PC-9 (cell line): Measurements from ENCODE around the gene GABRE. TPM values are rescaled to one million over a fixed set of nuclear protein-coding genes. Genes with fewer than 3 reads are reported as not detected.

Source experiments
- BruUV-seq: library from RNA; stranded (reverse); fragments of 400-500 nt; replicated peaks from 2 replicates; lab custom pipeline; 2021; lab: Mats Ljungman, UMichigan
- CTCF ChIA-PET: fragments of 300-600 bp; sonication (Branson Sonifier 250); formaldehyde crosslinking; loops from one replicate; lab custom pipeline; 2022; ENCODE audit warnings: antibody characterized with exemption; lab: Charles Lee
- POLR2A ChIA-PET: fragments of 300-600 bp; sonication (Branson Sonifier 250); formaldehyde crosslinking; loops from one replicate; lab custom pipeline; 2022; ENCODE audit warnings: antibody characterized with exemption; ENCODE audit not compliant: unreplicated experiment; lab: Charles Lee
- DNase-seq, 2 experiments: peaks; one replicate each; pipeline versions ENCODE4 v3.0.0 to v3.0.0-alpha.2; 2015 to 2022; ENCODE audit warnings: mixed read lengths in 1 of 2
- H2AFZ ChIP-seq: fragments of 200-600 bp; sonication (generic); 2 replicates; pipeline ENCODE4 v1.8.1; 2017; ENCODE audit warnings: antibody characterized with exemption
- H3F3A ChIP-seq: fragments of 200-600 bp; sonication (generic); 2 replicates; pipeline ENCODE4 v1.8.1; 2017; ENCODE audit warnings: antibody characterized with exemption, mild to moderate bottlenecking, low read depth; ENCODE audit not compliant: insufficient read depth
- H3K27ac ChIP-seq: fragments of 200-600 bp; sonication (generic); 2 replicates; pipeline ENCODE4 v1.6.1; 2016; ENCODE audit warnings: mixed run types
- H3K27me3 ChIP-seq: fragments of 200-600 bp; sonication (generic); 2 replicates; pipeline ENCODE4 v1.6.1; 2016; ENCODE audit warnings: low read depth, mixed run types; ENCODE audit not compliant: insufficient read depth
- H3K36me3 ChIP-seq: fragments of 200-600 bp; sonication (generic); 2 replicates; pipeline ENCODE4 v1.6.1; 2016; ENCODE audit warnings: low read depth, mixed run types
- H3K4me1 ChIP-seq: fragments of 200-600 bp; sonication (generic); replicated peaks from 2 replicates; pipeline ENCODE4 v1.6.1; 2016; ENCODE audit warnings: mixed run types; ENCODE audit not compliant: insufficient read depth
- H3K4me2 ChIP-seq: fragments of 200-600 bp; sonication (generic); 2 replicates; pipeline ENCODE4 v1.6.1; 2017; ENCODE audit warnings: mixed run types
- H3K4me3 ChIP-seq: fragments of 200-600 bp; sonication (generic); 2 replicates; pipeline ENCODE4 v1.6.1; 2016; ENCODE audit warnings: mixed run types
- H3K79me2 ChIP-seq: fragments of 200-600 bp; sonication (generic); 2 replicates; pipeline ENCODE4 v1.6.1; 2017; ENCODE audit warnings: low read depth, mixed run types
- H3K9me2 ChIP-seq: fragments of 200-600 bp; sonication (generic); 2 replicates; pipeline ENCODE4 v1.8.1; 2017; ENCODE audit warnings: mild to moderate bottlenecking; ENCODE audit not compliant: insufficient read depth
- H3K9me3 ChIP-seq: fragments of 200-600 bp; sonication (generic); 2 replicates; pipeline ENCODE4 v1.8.1; 2016; ENCODE audit warnings: low read depth; ENCODE audit not compliant: insufficient read depth
- H4K20me1 ChIP-seq: fragments of 200-600 bp; sonication (generic); 2 replicates; pipeline ENCODE4 v1.8.1; 2017; ENCODE audit not compliant: insufficient read depth
- EZH2 ChIP-seq: fragments of 200-600 bp; sonication (generic); IDR thresholded peaks from 2 replicates; pipeline ENCODE4 v1.8.0; 2017; ENCODE audit warnings: antibody characterized with exemption, low read depth
- intact Hi-C: fragments of 100-400 bp; cut with micrococcal nuclease; formaldehyde crosslinking; loops from one replicate; pipeline ENCODE4 v1.10.0; 2022; ENCODE audit not compliant: unreplicated experiment
- total RNA-seq: library from RNA; stranded (reverse); gene quantifications from 2 replicates; pipeline ENCODE4 v1.2.3, GENCODE V29; 2021
- TF ChIP-seq, protein P1 (sequence below): fragments of 200-600 bp; sonication (generic); conservative IDR thresholded peaks from 2 replicates; pipeline ENCODE4 v1.6.1; 2017; ENCODE audit warnings: mixed run types, antibody characterized with exemption, mild to moderate bottlenecking, moderate library complexity

GABRE gene
- total RNA-seq, 1 experiment from 2014 or later, result 24.5 TPM

DNA sequence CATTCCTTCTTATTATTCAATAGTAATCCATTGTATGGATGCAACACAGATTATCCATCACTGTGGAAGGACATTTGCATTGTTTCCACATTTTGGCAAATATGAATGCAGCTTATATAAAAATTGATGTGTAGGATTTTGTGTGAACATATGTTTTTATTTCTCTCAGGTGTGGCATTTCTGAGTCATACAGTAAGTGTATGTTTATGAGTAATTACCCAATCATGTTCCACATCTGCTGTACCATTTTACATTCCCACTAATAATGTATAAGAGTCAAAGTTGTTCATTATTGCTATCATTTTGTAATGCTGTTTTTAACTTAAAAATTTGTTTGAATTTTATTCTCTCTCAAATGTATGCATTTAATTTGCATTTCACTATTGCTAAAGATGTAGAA, 36.3 kb downstream of the GABRE start:
- ChIA-PET POLR2A (no interaction called here), CTCF (no interaction called here)
- no peaks in the 10 kb centered on the region for H3K79me2 ChIP-seq
- TF ChIP-seq EZH2, result no peak
- TF ChIP-seq, protein P1, sequence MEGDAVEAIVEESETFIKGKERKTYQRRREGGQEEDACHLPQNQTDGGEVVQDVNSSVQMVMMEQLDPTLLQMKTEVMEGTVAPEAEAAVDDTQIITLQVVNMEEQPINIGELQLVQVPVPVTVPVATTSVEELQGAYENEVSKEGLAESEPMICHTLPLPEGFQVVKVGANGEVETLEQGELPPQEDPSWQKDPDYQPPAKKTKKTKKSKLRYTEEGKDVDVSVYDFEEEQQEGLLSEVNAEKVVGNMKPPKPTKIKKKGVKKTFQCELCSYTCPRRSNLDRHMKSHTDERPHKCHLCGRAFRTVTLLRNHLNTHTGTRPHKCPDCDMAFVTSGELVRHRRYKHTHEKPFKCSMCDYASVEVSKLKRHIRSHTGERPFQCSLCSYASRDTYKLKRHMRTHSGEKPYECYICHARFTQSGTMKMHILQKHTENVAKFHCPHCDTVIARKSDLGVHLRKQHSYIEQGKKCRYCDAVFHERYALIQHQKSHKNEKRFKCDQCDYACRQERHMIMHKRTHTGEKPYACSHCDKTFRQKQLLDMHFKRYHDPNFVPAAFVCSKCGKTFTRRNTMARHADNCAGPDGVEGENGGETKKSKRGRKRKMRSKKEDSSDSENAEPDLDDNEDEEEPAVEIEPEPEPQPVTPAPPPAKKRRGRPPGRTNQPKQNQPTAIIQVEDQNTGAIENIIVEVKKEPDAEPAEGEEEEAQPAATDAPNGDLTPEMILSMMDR, result no peak
- H3K9me3 ChIP-seq, result 0 out of 2 replicates have a peak, but pooled peaks cover 3% of the 10 kb centered on the region
- no peak overlapping the region for H3K27ac ChIP-seq
- no peaks in the 10 kb centered on the region for H3K36me3 ChIP-seq
- H3K4me1 ChIP-seq, result 0 out of 2 replicates have a peak, but pooled peaks cover 8% of the 10 kb centered on the region
- no peak overlapping the region for H3K4me2 ChIP-seq
- intact Hi-C loops, result no loop called here
- BruUV-seq, result no TSS peak
- no peaks in the 10 kb centered on the region for H4K20me1 ChIP-seq
- H3K4me3 ChIP-seq, result no peak overlapping the region
- no peaks in the 10 kb centered on the region for H3K27me3 ChIP-seq
- H3K9me2 ChIP-seq, result 0 out of 2 replicates have a peak, but pooled peaks cover 5% of the 10 kb centered on the region
- no peaks in the 10 kb centered on the region for H3F3A ChIP-seq
- no peak for DNase-seq
- H2AFZ ChIP-seq, result no peak overlapping the region

DNA sequence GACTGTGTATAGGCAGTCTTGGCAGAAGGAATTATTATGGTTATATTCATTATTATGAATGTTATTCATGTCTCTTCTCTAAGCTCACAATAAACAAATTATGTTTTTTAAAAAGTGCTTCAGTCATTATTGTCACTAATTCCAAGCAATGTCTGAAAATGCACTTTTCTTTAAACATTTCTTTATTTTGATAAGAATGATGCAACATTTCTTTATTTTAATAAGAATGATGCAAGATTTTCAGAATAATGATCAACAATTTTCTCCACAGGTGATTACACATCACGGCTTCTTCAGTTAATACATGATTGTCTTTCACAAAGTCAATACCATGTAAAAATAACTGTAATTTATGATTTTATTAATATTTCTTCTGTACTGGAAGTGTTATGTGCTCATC, 39.1 kb downstream of the GABRE start:
- Histone ChIP-seq H3K4me1 (0 out of 2 replicates have a peak, but pooled peaks cover 8% of the 10 kb centered on the region), H3K79me2 (no peaks in the 10 kb centered on the region), H3K27me3 (no peaks in the 10 kb centered on the region), H3F3A (no peaks in the 10 kb centered on the region), H3K4me2 (no peak overlapping the region), H3K36me3 (no peaks in the 10 kb centered on the region), H3K9me2 (0 out of 2 replicates have a peak, but pooled peaks cover 5% of the 10 kb centered on the region), H3K4me3 (no peak overlapping the region), H4K20me1 (no peaks in the 10 kb centered on the region), H3K27ac (no peak overlapping the region), H2AFZ (no peak overlapping the region), H3K9me3 (0 out of 2 replicates have a peak, but pooled peaks cover 3% of the 10 kb centered on the region)
- CTCF ChIA-PET, result no interaction called here
- BruUV-seq, result no TSS peak
- intact Hi-C loops, result no loop called here
- POLR2A ChIA-PET, result no interaction called here
- no peak for TF ChIP-seq EZH2
- TF ChIP-seq, protein P1, result no peak
- no peak for DNase-seq

DNA sequence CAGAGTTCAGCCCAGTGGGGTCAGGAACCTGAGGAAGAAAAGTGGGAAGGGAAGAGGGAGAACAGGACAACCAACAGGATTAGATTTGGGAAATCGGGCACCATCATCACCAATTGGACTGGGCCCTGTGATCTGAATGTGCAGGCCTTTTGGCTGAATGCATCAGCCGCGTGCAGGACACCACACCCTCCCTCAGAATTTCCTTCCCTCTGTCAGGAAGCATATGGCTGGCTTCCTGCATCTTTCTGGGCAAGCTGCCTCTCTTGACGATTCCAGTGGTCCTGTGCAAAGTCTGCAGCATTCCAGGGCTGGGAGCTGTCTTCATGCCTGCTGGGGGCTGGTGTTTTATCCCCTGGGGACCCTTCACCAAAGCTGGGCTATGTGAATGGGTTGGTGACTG, 45.4 kb downstream of the GABRE start:
- Histone ChIP-seq H3K9me3 (no peaks in the 10 kb centered on the region), H3K79me2 (no peaks in the 10 kb centered on the region), H4K20me1 (peaks cover 6% of the 10 kb centered on the region; the same call in 1 of the 2 replicates), H3K9me2 (no peaks in the 10 kb centered on the region), H2AFZ (no peak overlapping the region), H3K4me3 (no peak overlapping the region), H3K4me2 (no peak overlapping the region), H3K27ac (no peak overlapping the region), H3K27me3 (no peaks in the 10 kb centered on the region), H3F3A (peaks cover 25% of the 10 kb centered on the region), H3K36me3 (0 out of 2 replicates have a peak, but pooled peaks cover 5% of the 10 kb centered on the region), H3K4me1 (no peaks in the 10 kb centered on the region)
- intact Hi-C loops, result no loop called here
- DNase-seq, result no peak
- ChIA-PET CTCF (no interaction called here), POLR2A (no interaction called here)
- BruUV-seq, result no TSS peak
- TF ChIP-seq, protein P1, result no peak
- TF ChIP-seq EZH2, result no peak
